ENCODE data around the gene TRAF3IP1.
"Not testable (repeated sequence)": the region's sequence is repeated elsewhere in the genome, so short reads cannot be mapped to it uniquely, and the experiment has no call there.

Gene TRAF3IP1

DNA sequence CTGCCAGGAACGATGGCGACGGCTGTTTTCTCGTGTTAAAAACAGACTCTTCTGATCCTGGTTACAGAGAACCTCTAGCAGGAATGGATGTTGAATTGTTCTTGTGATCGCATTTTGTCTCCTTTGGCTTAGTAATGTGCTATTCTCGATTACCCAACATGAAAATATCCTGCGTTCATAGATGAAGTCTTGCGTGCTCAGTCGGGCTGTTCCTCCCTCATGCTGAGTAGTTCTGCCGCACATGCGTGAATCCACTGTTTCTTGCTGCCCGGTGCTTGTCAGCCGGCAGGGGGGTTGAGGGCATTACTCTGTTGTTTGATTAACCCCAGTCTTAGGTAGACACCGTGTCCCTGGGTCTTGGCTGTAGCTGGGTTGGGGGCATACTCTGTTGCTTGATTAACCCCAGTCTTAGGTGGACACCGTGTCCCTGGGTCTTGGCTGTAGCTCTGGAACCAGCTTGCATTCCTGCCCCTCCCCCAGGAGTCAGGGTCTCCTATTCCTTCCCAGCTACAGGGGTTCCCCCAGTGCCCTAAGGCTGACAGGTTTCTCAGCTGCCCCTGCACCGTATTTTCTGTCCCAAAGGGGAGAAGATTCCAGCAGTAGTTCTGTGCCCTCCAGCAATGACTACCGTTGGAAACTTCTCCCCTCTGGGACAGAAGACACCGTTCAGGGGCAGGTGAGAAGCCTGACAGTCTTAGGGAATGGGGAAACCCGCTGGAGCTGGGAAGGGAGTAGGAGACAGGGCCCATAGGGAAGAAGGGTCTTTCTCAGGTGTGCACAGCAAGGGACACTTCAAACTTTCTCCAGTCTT is 84.3 kb downstream of the TRAF3IP1 start:
- H3K4me3 ChIP-seq (ENCODE audit: low read length) = no peak overlapping the region
- no peaks in the 10 kb centered on the region for H3K27me3 ChIP-seq (ENCODE audit: control insufficient read depth, insufficient read depth, low read length)
- H3K27ac ChIP-seq (ENCODE audit: low read depth, low read length) = no peak overlapping the region
- H3K9ac ChIP-seq (ENCODE audit: low read length) = no peak overlapping the region
- H3K4me1 ChIP-seq (ENCODE audit: control insufficient read depth, insufficient read depth, low read length) = no peaks in the 10 kb centered on the region
- H3K36me3 ChIP-seq (ENCODE audit: control insufficient read depth, insufficient read depth, low read length) = no peaks in the 10 kb centered on the region

DNA sequence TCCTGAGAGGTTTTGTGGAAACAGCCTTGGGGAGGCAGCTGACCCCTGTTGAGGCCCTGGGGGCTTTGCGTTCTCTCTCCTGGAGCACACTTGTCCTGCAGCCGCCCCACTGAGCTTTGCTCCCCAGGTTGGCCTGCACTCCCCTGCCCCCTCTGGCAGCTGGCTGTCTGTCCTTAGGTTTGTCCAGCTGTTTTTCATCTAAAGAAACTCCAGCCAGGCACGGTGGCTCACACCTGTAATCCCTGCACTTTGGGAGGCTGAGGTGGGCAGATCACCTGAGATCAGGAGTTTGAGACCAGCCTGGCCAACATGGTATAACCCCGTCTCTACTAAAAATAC is 84.9 kb downstream of the TRAF3IP1 start:
- not testable (repeated sequence) for H3K27ac ChIP-seq (ENCODE audit: low read depth, low read length); H3K27me3 ChIP-seq (ENCODE audit: control insufficient read depth, insufficient read depth, low read length); H3K4me3 ChIP-seq (ENCODE audit: low read length); H3K9ac ChIP-seq (ENCODE audit: low read length); H3K4me1 ChIP-seq (ENCODE audit: control insufficient read depth, insufficient read depth, low read length); H3K36me3 ChIP-seq (ENCODE audit: control insufficient read depth, insufficient read depth, low read length)

DNA sequence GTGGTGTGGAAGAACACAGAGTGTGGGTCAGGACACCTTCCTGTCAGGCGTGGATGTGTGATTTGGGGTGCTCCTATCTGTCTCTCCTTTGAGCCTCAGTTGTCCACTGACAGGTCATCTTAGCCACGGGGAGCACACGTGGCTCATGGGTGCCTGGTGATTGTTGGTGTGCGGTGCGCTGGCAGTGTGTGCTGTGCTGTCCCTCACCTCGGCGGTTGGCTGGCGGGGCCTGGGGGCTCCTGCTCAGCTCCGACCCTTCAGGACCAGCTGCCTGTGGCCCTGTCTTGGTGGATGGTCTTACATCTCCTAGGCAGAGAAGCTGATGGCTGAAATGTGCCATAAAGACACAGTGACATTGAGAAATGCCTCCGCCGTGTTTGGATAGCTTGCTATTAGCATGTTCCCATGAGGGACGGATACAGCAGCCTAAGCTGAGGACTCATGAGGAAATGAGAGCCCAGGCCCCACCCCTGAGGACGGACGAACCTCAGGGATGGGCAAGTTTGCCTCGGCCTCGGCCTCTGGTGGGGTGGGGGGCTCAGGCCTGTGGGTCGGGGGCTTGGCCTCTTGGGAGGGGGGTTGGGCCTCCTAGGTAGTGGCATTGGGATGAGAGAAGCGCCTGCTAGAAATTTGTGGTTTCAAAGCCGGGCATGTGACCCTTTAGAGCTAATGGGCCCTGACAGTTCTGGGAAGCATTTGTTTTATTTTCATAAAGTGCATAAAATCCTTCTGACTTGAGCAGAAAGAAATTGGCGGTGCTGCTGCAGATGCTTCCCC is 86.1 kb downstream of the TRAF3IP1 start:
- Histone ChIP-seq H3K27me3 (ENCODE audit: control insufficient read depth, insufficient read depth, low read length) (no peaks in the 10 kb centered on the region), H3K9ac (ENCODE audit: low read length) (no peak overlapping the region), H3K4me1 (ENCODE audit: control insufficient read depth, insufficient read depth, low read length) (no peaks in the 10 kb centered on the region), H3K27ac (ENCODE audit: low read depth, low read length) (no peak overlapping the region), H3K4me3 (ENCODE audit: low read length) (no peak overlapping the region), H3K36me3 (ENCODE audit: control insufficient read depth, insufficient read depth, low read length) (no peaks in the 10 kb centered on the region)

DNA sequence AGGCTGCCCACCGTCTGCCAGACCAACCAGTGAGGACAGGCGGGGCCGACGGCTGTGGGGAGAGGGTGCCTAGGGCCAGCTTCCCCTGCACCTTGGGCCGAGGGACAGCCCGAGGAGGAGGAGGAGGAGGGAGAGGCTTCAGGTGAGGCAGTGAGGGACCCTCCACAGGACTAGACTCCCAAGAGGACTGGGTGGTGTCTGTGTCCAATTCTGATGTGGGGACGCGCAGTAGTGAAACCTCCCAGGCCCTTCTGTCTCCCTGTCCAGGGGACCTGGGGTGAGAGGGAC is 86.6 kb downstream of the TRAF3IP1 start:
- no peaks in the 10 kb centered on the region for H3K36me3 ChIP-seq (ENCODE audit: control insufficient read depth, insufficient read depth, low read length)
- no peak overlapping the region for H3K4me3 ChIP-seq (ENCODE audit: low read length)
- H3K27me3 ChIP-seq (ENCODE audit: control insufficient read depth, insufficient read depth, low read length) = no peaks in the 10 kb centered on the region
- no peak overlapping the region for H3K27ac ChIP-seq (ENCODE audit: low read depth, low read length)
- H3K4me1 ChIP-seq (ENCODE audit: control insufficient read depth, insufficient read depth, low read length) = no peaks in the 10 kb centered on the region
- no peak overlapping the region for H3K9ac ChIP-seq (ENCODE audit: low read length)

DNA sequence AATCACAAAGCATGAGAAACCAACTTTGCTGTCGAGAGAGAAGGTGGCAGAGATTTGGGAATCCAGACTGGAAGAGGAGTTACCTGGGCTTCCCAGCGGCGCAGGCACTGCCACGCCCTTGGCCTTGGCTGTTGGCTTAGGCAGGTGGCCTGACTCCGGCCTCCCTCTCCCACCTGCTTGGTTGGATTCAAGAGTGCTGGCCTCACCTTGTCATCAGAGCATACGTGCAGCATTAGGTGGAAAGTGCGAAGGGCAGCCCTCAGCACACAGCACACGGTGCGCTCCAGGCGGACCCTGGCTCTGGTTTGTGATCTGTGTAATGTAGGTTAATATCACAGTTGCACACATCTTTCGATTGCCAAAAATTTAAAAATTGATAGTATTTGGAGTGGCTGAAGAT is 87.2 kb downstream of the TRAF3IP1 start:
- no peaks in the 10 kb centered on the region for H3K36me3 ChIP-seq (ENCODE audit: control insufficient read depth, insufficient read depth, low read length)
- H3K4me1 ChIP-seq (ENCODE audit: control insufficient read depth, insufficient read depth, low read length) = no peaks in the 10 kb centered on the region
- H3K4me3 ChIP-seq (ENCODE audit: low read length) = no peak overlapping the region
- H3K27ac ChIP-seq (ENCODE audit: low read depth, low read length) = no peak overlapping the region
- no peaks in the 10 kb centered on the region for H3K27me3 ChIP-seq (ENCODE audit: control insufficient read depth, insufficient read depth, low read length)
- H3K9ac ChIP-seq (ENCODE audit: low read length) = no peak overlapping the region

DNA sequence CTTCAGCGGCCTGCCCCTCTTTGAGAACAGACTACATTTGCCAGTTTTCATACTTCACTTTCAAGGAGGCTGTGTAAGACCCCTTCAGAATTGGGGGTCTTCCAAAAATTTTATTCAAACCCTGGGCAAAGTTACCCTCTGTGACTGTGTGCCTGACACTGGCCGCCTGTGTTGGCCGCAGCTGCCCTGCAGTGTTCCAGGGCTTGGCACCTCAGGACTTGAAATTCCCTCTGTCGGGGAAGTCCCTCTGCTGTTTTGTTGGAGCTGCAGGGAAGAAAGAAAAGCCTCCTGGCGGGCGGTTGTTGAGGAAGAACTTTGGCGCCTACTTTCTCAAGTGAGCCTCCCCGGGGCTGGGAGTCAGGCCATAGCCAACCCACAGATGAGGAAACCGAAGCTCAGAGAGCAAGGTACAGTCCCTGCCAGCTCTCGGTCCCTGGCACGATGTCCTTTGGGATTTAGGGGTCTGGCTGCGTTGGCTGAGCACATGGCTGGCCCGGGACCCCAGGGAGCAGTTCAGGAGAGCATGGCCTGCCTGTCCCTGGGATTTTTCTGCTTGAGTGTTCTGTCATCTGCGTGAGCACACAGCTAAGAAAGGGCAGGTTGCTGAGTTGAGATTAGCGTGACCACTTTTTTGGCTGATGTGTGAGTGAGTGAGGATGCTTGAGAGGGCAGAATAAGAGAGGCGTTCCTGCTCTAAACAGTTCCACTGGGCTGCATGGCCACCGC is 88.5 kb downstream of the TRAF3IP1 start:
- H3K27ac ChIP-seq (ENCODE audit: low read depth, low read length) = no peak overlapping the region
- H3K36me3 ChIP-seq (ENCODE audit: control insufficient read depth, insufficient read depth, low read length) = no peaks in the 10 kb centered on the region
- no peaks in the 10 kb centered on the region for H3K27me3 ChIP-seq (ENCODE audit: control insufficient read depth, insufficient read depth, low read length)
- H3K4me1 ChIP-seq (ENCODE audit: control insufficient read depth, insufficient read depth, low read length) = no peaks in the 10 kb centered on the region
- H3K4me3 ChIP-seq (ENCODE audit: low read length) = no peak overlapping the region
- H3K9ac ChIP-seq (ENCODE audit: low read length) = no peak overlapping the region

DNA sequence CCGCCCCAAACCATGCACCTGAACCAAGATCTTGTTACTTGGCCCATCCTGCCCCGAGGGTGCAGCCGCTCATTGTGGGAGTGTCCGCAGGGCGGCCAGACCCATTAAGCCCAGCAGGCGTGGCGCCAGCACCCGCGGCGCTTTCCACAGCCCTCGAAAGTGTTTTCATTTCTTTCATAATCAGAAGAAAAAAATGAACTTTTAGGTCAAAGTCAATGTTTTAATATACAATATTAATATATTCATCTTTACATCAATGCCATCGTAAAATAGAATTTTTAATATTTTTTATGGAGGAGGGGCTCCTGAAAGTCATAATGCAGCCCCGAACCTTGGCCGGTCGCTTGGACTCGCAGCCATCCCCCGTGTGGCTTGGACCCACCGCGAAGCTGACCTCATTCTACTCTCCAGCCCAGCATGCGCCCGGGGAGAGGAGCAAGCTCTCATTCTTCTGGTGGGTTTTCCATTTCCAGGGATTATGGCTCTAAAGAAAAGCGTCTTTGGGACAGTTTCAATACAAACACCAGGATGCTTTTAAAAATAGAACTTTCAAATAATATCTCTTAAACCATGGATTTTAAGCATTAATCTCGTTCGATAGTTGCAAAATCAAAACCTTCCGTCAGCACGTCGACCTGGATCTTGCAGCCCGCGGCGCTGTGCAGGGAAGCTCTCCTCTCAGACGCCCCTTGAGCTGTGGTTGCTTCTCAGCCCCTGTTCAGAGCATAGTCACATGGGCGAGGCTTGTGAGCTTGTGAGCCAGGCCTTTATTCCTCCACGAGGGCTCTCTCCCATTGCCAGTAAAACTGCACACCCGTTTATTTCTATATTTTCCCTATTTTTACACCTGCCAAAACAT is 89.3 kb downstream of the TRAF3IP1 start:
- H3K9ac ChIP-seq (ENCODE audit: low read length) = no peak overlapping the region
- no peaks in the 10 kb centered on the region for H3K27me3 ChIP-seq (ENCODE audit: control insufficient read depth, insufficient read depth, low read length)
- no peaks in the 10 kb centered on the region for H3K4me1 ChIP-seq (ENCODE audit: control insufficient read depth, insufficient read depth, low read length)
- no peaks in the 10 kb centered on the region for H3K36me3 ChIP-seq (ENCODE audit: control insufficient read depth, insufficient read depth, low read length)
- H3K27ac ChIP-seq (ENCODE audit: low read depth, low read length) = no peak overlapping the region
- no peak overlapping the region for H3K4me3 ChIP-seq (ENCODE audit: low read length)

DNA sequence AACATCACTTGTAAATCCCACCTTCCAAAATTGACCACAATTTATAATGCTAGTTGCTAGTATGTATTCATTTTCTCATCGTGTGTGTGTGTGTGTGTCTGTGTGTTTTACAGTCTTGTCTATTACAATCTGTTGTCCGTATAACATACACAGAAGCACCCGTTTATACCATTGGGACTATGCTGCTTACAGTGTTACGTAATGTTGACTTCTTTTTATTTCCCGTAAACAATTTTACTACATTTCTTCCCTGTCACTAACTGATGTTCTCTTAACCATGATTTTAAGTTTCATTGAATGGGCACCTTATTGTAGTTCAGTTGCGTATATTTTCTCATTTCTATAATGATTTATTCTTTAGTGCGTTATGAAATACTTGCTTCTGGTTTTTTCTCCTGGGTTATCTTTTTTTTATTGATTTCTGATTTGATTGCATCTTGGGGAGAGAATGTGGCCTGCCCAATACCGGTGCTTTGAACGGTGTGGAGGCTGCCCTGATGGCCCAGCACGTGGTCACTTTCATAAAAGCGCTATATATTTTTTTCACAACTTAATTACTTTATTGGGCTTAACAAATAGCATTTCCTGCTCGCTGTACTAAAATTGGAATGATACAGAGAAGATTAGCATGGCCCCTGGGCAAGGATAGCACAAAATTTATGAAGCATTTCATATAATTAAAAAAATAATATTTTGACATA is 91.9 kb downstream of the TRAF3IP1 start:
- no peaks in the 10 kb centered on the region for H3K4me1 ChIP-seq (ENCODE audit: control insufficient read depth, insufficient read depth, low read length)
- no peaks in the 10 kb centered on the region for H3K27me3 ChIP-seq (ENCODE audit: control insufficient read depth, insufficient read depth, low read length)
- H3K9ac ChIP-seq (ENCODE audit: low read length) = no peak overlapping the region
- H3K27ac ChIP-seq (ENCODE audit: low read depth, low read length) = no peak overlapping the region
- no peak overlapping the region for H3K4me3 ChIP-seq (ENCODE audit: low read length)
- H3K36me3 ChIP-seq (ENCODE audit: control insufficient read depth, insufficient read depth, low read length) = no peaks in the 10 kb centered on the region

DNA sequence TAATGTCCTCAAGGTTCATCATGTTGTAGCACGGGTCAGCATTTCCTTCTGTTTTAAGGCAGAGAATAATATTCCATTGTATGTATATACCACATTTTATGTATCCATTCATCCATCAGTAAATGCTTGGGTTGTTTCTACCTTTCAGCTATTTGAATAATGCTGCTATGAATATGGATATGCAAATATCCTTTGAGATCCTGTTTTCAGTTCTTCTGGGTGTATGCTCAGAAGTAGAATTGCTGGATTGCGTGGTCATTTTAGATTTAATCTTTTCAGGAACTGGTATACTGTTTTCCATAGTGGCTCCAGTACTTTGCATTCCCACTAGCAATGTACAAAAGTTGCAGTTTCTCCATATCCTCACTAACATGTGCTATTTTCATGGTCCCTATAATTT is 93.0 kb downstream of the TRAF3IP1 start:
- Histone ChIP-seq H3K27me3 (ENCODE audit: control insufficient read depth, insufficient read depth, low read length) (no peaks in the 10 kb centered on the region), H3K9ac (ENCODE audit: low read length) (no peak overlapping the region), H3K27ac (ENCODE audit: low read depth, low read length) (no peak overlapping the region), H3K36me3 (ENCODE audit: control insufficient read depth, insufficient read depth, low read length) (no peaks in the 10 kb centered on the region), H3K4me1 (ENCODE audit: control insufficient read depth, insufficient read depth, low read length) (no peaks in the 10 kb centered on the region), H3K4me3 (ENCODE audit: low read length) (no peak overlapping the region)

DNA sequence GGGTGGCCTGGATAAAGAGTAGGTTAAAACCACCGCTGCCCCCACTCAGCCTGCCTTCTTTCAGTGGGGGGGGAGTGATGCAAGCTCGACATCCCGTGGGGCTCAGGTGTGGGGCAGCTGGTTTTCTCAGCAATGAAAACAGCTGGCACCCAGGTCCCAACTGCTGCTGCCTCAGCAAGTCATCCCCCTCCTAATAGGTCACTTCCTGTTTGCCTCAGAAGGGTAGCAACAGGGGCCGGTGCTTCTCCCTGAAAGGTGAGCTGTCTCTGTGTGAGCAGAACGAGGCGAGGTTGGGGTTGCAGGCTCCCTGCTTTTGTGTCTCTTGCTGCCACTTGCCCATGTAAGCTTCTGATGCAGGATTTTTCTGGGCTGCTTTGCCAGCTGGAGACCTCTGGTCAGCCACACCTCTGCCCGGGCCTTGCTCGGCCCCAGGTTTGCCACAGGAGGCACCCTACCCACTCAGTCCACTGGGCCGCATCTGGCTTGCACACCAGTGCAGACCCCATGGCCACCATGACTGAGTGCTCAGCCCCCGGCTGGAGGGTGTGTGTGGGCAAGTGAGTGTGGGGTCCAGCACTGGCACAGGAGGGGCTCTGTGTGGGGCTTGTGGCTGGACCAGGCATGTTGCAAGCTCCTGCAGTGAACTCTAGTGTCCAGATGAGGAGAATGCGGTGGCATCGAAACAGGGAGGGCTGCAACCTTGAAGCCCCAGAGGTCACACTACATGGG is 94.9 kb downstream of the TRAF3IP1 start:
- H3K36me3 ChIP-seq (ENCODE audit: control insufficient read depth, insufficient read depth, low read length) = no peaks in the 10 kb centered on the region
- H3K4me3 ChIP-seq (ENCODE audit: low read length) = no peak overlapping the region
- H3K27ac ChIP-seq (ENCODE audit: low read depth, low read length) = no peak overlapping the region
- H3K27me3 ChIP-seq (ENCODE audit: control insufficient read depth, insufficient read depth, low read length) = no peaks in the 10 kb centered on the region
- H3K4me1 ChIP-seq (ENCODE audit: control insufficient read depth, insufficient read depth, low read length) = no peaks in the 10 kb centered on the region
- no peak overlapping the region for H3K9ac ChIP-seq (ENCODE audit: low read length)

DNA sequence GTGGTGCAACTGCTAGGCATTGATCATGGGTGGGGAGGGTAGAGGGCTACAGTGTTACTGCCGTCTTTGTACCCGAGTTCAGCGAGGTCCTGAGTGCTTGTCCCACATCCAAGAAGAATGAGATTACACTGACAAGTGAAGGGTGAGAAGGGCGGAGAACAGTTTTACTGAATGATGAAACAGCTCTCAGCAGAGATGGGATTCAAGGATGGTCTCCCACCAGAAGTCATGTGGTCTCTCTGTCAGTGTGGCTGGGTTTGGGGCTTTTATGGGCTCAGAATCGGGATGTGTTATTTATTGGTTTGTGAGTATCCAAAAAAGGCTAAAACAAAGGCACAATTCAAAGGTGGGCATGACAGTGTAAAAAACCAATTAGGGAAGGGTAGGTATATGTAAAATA is 95.6 kb downstream of the TRAF3IP1 start:
- Histone ChIP-seq H3K4me1 (ENCODE audit: control insufficient read depth, insufficient read depth, low read length) (no peaks in the 10 kb centered on the region), H3K4me3 (ENCODE audit: low read length) (no peak overlapping the region), H3K36me3 (ENCODE audit: control insufficient read depth, insufficient read depth, low read length) (no peaks in the 10 kb centered on the region), H3K27ac (ENCODE audit: low read depth, low read length) (no peak overlapping the region), H3K9ac (ENCODE audit: low read length) (no peak overlapping the region), H3K27me3 (ENCODE audit: control insufficient read depth, insufficient read depth, low read length) (no peaks in the 10 kb centered on the region)
